AML-193 (cell line): ENCODE data around the gene HOXA11.

ENCODE experiments used
- DNase-seq, 2 experiments: peaks; one replicate each; lab custom pipeline; 2025; lab: John Stamatoyannopoulos, UW

HOXA11 gene

GRCh38 chr7:27169658-27170425 is 15.2 kb downstream of the HOXA11 start:
- no peak for DNase-seq

- DNase-seq = no peak
Observed at GRCh38 chr7:27168265-27168947, 16.6 kb downstream of the HOXA11 start.

- no peak for DNase-seq
Observed at GRCh38 chr7:27167916-27168264, 17.1 kb downstream of the HOXA11 start.

GRCh38 chr7:27166531-27167505 is 18.2 kb downstream of the HOXA11 start:
- DNase-seq = no peak

GRCh38 chr7:27165996-27166530 is 19.0 kb downstream of the HOXA11 start:
- no peak for DNase-seq

DNA sequence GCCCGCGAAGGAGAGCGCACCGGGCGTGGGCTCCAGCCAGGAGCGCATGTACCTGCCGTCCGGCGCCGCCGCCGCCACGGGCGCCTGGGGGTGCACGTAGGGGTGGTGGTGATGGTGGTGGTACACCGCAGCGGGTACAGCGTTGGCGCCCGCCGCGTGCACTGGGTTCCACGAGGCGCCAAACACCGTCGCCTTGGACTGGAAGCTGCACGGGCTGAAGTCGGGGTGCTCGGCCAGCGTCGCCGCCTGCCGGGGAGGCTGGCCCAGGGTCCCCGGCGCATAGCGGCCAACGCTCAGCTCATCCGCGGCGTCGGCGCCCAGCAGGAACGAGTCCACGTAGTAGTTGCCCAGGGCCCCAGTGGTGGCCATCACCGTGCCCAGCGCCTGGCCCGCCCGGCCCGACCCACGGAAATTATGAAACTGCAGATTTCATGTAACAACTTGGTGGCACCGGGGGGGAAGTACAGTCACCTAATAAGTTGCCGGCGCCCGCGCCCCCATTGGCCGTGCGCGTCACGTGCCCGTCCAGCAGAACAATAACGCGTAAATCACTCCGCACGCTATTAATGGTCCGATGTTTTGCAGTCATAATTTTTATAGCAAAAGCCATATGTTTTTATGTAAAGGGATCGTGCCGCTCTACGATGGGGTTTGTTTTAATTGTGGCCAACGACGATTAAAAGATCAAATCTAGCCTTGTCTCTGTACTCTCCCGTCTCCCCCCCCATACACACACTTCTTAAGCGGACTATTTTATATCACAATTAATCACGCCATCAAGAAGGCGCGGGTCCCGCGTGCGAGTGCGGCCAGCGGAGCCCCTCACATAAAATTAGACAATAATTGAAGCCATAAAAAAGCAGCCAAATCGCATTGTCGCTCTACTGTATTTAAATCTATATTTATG is 19.7 kb downstream of the HOXA11 start, which contains the start of gene HOXA9:
TSS of gene HOXA9 (minus strand) at position 449 of the 907 bp plus-strand sequence. CDS start at position 369, 80 bp downstream.
- DNase-seq = no peak

DNA sequence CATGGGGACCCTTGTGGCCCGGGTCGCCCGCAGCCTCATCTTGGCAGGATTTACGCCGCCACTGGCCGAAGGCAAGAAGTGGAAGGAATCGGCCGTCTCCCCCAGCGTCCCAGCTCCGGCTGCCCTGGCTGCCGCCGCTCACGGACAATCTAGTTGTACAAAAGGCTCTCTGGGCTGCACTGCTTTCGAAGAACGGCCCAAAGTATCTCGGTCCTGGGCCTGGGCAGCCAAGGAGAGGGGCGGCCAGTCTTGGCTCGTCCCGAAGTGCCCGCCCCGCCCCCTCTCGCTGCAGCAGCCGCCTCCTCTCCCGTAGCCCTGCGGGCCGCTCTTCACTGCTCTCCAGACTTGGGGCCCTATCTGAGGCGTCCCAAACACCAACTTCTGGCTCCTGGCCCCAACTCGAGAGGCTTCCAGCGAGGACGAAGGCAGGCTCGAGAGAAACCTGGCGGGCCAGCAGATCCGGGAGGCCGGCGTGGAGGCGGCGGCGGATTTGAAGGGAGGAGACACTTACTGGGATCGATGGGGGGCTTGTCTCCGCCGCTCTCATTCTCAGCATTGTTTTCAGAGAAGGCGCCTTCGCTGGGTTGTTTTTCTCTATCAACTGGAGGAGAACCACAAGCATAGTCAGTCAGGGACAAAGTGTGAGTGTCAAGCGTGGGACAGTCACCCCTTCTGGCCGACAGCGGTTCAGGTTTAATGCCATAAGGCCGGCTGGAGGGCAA is 20.5 kb downstream of the HOXA11 start:
- no peak for DNase-seq

- DNase-seq = no peak
Observed at GRCh38 chr7:27164045-27164366, 21.0 kb downstream of the HOXA11 start.

GRCh38 chr7:27163288-27164044 is 21.6 kb downstream of the HOXA11 start:
- no peak for DNase-seq

DNA sequence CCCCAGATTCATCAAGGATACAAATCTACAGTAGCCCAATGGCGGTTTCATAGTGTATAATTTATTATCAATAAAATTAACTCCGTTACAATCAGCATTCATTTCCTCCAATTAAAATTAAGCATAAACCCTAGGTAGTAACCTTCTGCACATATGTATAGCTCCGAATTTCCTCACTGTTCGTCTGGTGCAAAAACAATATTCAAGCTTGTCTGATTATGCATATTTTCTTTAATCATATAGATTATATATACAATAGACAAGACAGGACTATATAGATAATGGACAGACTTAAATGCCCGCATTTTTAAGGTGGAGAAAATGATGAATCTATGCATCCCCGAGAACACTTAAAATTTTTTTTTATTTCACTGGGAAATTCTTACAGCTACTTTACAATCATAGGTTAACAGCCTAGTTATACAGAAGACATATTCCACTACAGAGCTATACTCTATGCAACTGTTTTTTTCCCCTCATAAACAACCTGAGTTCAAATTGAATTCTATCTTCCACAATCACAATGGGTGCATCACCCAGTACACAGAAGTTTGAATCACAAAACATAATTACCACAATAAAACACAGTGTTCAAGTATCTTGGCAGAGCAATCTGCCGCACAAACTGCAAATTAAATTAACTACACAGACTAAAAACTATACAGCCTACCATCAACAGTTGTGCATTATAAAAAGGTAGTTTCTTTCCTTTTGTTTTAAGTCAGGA is 22.3 kb downstream of the HOXA11 start:
- no peak for DNase-seq

DNA sequence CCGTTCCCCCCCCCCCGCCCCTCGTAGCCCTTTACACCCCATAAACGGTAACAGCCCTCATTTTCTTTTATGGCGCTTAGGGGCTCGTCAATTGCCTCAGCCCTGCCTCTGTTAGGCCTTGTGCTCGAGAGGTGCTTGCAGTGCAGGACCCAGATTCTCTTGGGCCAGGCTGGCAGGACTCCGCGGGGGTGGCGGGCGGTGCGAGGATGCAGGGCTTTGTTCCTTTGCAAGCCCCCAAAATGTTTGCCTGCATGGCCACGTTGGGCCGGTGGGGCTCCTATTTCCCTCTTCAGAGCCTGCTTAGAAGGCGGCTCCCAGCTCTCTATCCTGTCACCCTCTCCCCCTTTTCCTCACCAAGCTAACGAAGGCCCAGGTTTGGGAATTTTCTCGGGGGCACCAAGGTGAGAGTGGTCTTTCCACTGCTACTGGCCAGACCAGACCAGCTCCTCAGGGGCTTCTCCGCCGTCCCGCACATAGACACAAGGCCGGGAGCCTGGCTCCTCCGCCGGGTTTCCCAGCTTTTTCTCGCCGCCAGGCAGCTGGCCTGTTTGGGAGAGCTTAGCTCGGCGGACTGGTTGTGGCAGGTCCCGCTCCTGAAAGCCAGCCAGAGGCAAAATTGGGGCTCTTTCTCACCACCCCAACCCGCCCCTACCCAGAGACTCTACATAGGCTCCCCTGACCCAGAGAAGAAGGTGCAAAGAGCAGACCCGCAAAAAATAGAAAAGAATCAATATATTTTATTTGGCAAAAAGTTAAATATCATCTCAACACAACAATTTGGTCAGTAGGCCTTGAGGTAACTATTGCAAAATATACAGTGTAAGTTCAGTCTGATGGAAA is 23.1 kb downstream of the HOXA11 start:
- no peak for DNase-seq

DNA sequence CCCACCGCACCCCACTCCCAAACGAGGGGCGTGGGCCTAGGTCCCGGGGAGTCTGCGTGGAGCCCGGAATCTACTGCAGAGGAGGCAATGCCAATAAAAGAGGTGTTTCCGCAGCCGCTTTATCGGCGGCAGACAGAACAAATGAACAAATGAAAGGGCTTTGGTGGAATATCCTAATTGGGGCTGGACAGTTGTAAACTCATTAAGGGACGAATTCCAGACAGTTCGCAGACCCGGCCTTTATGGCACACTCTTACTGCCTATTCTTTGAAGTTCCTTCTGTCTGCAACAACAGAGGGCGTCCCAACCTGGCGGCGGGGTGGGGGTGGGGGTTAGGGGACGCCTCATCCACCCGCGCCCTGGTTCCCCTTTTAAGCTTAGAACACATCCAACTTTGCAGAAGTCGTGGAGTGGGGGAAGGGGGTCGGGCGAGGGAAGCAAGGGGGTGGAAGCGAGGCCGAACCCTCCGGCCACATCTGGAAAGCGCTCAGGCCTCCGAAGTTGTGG is 23.8 kb downstream of the HOXA11 start:
- peak; percentile 51 to 62 for DNase-seq

DNA sequence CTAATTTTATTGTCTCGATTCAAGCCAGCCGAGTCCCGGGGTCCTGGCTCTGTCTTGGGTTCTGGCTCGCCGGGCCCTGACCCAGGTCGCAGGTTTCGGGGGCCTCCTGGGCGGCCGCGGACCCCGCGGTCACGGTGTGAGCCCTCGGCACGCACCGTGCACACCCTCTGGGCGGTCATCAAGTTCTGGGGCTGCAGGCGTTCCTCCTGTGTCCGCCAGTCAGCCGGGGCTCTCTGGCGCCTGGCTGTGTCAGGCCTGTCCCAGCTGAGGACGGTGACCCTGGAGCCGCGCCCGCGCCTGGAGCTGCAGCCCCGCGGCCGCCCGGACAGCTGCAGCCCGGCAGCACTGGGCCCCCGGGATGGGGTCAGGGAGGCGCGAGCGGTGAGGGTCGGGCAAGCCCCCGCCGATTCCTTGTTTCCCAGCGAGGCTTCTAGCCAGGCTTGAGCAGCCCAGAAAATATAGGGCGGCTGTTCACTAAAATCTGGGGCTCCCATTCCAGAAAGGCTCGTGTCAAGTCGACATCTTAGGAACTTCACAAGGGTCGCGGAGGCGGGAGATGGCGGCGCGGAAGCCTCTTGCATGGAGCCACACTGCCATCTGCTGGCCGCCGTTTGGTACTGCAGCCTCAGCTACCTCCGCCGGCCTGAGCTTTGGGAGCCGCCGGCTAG is 24.4 kb downstream of the HOXA11 start:
- peak; percentile 71 to 82 for DNase-seq

DNA sequence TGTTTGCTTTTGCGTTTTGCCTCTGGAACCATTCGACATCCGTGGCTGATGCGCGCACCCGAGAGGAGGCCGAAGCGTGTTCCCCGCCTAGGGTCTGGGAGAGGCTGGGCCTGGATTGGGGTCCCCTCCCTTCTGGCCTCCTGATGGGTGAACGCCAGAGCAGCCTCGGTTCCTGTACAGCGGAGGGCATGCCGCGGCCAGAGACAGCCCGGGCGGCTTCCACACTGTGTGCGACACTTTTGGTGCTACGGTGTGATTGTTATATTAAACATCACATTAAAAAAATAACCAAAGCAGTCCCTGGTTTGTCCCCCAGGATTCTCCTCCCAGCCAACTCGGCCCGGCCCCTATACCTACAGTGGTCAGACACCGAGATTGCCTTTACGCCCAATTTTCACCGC is 24.9 kb downstream of the HOXA11 start:
- DNase-seq = no peak

GRCh38 chr7:27159266-27160144 is 25.5 kb downstream of the HOXA11 start:
- DNase-seq = no peak
